ENCODE measurements around the gene SUPT4H1.

SUPT4H1 gene

DNA sequence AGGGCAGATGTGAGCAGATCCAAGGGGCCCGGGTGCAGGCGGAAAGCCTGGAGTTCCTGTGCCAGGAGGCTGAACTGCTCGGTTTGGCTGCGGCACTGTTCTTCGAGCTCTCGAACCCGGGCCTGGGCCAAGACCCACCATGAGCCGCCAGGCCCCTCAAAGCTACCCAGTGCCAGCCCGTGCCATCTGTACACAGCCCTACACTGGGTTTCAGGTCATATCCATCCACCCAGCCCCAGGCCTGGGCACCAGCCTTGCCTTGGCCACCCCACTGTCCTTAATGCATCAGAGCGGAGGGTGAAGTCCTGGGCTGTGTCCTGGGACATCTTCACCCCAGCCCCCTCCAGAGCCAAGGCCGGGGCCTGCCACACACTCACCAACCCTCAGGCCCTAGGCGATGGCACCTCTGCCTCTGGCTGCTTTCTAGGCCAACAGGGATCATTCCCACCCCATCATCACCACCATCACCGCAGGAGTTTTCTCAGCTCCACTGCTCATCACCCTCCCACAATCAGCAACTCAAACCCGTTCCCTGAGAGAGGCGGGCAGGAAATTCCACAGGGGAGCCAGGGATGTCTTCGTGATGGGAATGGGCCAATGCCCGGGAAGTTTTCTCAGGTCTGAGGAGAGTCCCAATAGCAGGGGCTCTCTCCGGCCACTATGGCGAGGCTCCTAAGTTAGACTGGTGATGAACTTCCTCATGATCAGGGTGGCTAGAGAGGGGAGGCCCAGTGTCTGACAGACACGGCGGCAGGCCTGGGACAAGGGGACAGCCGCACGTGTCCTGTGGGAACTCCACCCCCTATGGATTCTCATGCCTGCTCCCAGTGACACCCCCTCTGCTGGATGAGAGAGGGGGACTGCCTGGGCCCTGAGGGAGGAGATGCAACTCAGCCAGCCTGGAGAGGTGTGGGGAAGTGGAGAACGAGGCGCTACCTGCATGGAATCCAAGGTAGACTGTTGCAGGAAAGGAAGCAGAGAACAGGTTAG is 32.5 kb downstream of the SUPT4H1 start:
- Histone ChIP-seq H3K27me3 (ENCODE audit: control insufficient read depth in 5 of 5, insufficient read depth in 4 of 5, low read length in 5 of 5) (peaks cover 0 to 9% (median 0%) of the 10 kb centered on the region in 5 donors), H3K27ac (ENCODE audit: low read depth, low read length) (no peak overlapping the region), H3K4me3 (ENCODE audit: low read depth in 1 of 5, low read length in 5 of 5) (no peak overlapping the region), H3K36me3 (ENCODE audit: control insufficient read depth in 5 of 5, insufficient read depth in 5 of 5, low read length in 5 of 5) (no peaks in the 10 kb centered on the region), H3K9ac (ENCODE audit: low read length in 5 of 5) (no peak overlapping the region), H3K4me1 (ENCODE audit: control insufficient read depth in 5 of 5, insufficient read depth in 5 of 5, low read length in 5 of 5) (peaks cover 0 to 9% (median 5%) of the 10 kb centered on the region in 5 donors), H3K9me3 (ENCODE audit: control insufficient read depth in 5 of 5, low read length in 5 of 5) (no peaks in the 10 kb centered on the region)

DNA sequence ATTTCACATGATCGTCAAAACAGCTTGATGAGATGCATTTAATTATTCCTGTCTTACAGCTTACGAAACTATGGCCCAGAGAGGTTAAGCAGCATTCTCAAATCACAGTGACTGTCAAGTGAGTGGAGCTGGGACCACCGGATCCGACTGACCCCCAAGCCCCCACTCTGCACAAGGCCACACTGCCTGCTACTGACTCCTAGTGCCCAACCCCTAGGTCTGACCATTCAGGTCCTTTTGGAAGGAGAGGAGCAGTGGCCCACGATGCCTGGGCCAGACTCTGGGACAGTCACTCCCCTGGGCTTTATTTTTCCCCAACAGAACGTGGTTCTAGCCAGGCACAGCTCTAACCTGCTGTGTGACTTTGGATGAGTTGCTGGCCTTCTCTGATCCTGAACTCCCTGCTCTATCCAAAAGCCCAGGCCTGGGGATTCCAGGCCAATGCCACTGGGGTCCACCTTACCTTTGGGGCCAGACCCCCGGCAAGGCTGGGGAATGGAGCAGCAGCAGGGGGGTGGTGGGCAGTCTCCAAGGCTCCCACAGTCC is 33.3 kb downstream of the SUPT4H1 start:
- peaks cover 0 to 2% (median 0%) of the 10 kb centered on the region in 5 donors for H3K4me1 ChIP-seq (ENCODE audit: control insufficient read depth in 5 of 5, insufficient read depth in 5 of 5, low read length in 5 of 5)
- H3K9ac ChIP-seq (ENCODE audit: low read length in 5 of 5), result no peak overlapping the region
- peaks cover 0 to 7% (median 0%) of the 10 kb centered on the region in 5 donors for H3K27me3 ChIP-seq (ENCODE audit: control insufficient read depth in 5 of 5, insufficient read depth in 4 of 5, low read length in 5 of 5)
- no peaks in the 10 kb centered on the region for H3K36me3 ChIP-seq (ENCODE audit: control insufficient read depth in 5 of 5, insufficient read depth in 5 of 5, low read length in 5 of 5)
- no peak overlapping the region for H3K27ac ChIP-seq (ENCODE audit: low read depth, low read length)
- no peak overlapping the region for H3K4me3 ChIP-seq (ENCODE audit: low read depth in 1 of 5, low read length in 5 of 5)
- no peaks in the 10 kb centered on the region for H3K9me3 ChIP-seq (ENCODE audit: control insufficient read depth in 5 of 5, low read length in 5 of 5)

DNA sequence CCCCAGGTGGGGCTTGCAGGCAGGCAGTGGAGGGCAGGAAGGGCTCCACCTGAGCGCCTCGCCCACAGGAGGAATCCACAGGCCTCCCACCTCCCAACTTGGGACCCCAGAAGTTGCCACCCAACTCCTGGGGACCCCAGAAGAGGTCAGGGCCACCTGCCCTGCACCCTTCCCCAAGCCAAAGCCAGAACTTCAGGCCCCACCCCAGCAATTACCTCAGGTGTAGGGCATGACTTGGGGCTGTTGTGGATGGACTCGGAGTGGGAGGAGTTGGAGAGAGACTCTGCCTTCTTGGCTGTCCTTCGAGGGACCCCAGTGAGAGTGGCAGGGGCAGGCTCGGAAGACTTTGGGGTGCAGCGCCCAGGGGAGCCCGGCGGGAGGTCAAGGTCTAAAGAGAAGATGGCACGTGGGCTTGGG is 33.9 kb downstream of the SUPT4H1 start:
- H3K9me3 ChIP-seq (ENCODE audit: control insufficient read depth in 5 of 5, low read length in 5 of 5), result no peaks in the 10 kb centered on the region
- H3K4me1 ChIP-seq (ENCODE audit: control insufficient read depth in 5 of 5, insufficient read depth in 5 of 5, low read length in 5 of 5), result no peaks in the 10 kb centered on the region
- H3K4me3 ChIP-seq (ENCODE audit: low read depth in 1 of 5, low read length in 5 of 5), result no peak overlapping the region
- H3K36me3 ChIP-seq (ENCODE audit: control insufficient read depth in 5 of 5, insufficient read depth in 5 of 5, low read length in 5 of 5), result no peaks in the 10 kb centered on the region
- H3K27ac ChIP-seq (ENCODE audit: low read depth, low read length), result no peak overlapping the region
- H3K27me3 ChIP-seq (ENCODE audit: control insufficient read depth in 5 of 5, insufficient read depth in 4 of 5, low read length in 5 of 5), result peaks cover 0 to 2% (median 0%) of the 10 kb centered on the region in 5 donors
- H3K9ac ChIP-seq (ENCODE audit: low read length in 5 of 5), result no peak overlapping the region

DNA sequence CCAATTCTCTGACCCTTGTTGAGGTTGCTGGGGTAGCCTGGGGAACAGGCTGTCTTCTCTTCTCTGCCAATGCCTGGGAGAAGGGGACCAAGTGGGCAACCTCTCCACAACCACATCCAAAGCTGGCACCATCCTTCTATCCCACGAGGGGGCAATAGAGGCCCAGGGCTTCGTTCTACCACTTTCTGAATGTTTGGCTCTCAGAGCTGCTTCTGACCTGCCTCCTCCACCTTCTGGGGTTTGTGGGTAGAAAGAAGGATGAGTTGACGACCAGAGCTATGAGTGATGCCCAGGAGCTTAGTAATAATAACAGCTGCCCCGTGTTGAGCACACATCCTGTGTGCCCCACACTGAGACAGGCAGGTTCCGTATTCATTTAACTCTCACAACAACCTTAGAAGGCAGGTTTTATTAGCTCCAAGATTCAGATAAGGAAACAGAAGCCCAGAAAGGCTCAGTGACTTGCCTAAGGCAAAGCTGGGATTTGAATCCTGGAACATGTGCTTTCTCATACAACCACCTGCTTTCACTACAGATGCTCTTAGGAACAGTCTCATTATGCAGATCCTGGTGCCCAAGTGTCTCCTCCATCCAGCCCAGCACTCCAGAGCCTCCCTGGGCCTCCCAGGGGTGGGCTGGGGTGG is 34.5 kb downstream of the SUPT4H1 start:
- Histone ChIP-seq H3K9ac (ENCODE audit: low read length in 5 of 5) (no peak overlapping the region), H3K4me1 (ENCODE audit: control insufficient read depth in 5 of 5, insufficient read depth in 5 of 5, low read length in 5 of 5) (no peaks in the 10 kb centered on the region), H3K27me3 (ENCODE audit: control insufficient read depth in 5 of 5, insufficient read depth in 4 of 5, low read length in 5 of 5) (peaks cover 0 to 2% (median 0%) of the 10 kb centered on the region in 5 donors), H3K27ac (ENCODE audit: low read depth, low read length) (no peak overlapping the region), H3K4me3 (ENCODE audit: low read depth in 1 of 5, low read length in 5 of 5) (no peak overlapping the region), H3K9me3 (ENCODE audit: control insufficient read depth in 5 of 5, low read length in 5 of 5) (no peaks in the 10 kb centered on the region), H3K36me3 (ENCODE audit: control insufficient read depth in 5 of 5, insufficient read depth in 5 of 5, low read length in 5 of 5) (no peaks in the 10 kb centered on the region)

DNA sequence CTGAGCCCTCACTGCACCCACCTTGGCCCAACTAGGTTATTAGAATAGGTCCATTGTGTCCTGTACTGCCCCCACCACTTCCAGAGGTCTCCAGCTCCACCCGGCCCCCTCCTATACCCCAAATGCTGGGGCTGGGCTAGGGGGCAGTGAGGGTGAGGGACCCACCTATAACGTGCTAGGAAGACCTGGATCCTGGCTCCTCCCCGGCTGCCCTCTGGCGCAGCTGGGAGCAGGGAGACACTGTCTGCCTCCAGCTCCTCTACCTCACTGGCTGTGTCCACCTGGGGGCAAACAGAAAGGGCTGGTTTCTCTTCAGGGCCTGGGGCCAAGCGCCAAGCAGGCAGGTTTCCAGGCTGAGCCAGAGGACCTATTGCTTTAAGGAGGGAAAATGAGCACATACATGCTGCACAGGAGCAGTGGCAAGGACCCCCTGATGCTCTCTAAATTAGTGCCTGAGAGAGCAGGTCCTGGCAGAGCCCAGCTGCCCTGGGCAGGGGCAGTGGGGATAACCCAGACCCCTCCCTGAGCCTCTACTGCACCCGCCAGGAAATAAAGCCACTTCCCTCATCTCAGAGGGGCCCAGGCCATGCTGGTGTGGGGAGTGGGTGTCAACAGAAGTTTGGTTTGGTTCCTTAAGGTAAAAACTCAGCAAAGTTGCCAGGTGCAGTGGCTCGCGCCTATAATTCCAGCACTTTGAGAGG is 35.6 kb downstream of the SUPT4H1 start:
- H3K4me1 ChIP-seq (ENCODE audit: control insufficient read depth in 5 of 5, insufficient read depth in 5 of 5, low read length in 5 of 5), result no peaks in the 10 kb centered on the region

DNA sequence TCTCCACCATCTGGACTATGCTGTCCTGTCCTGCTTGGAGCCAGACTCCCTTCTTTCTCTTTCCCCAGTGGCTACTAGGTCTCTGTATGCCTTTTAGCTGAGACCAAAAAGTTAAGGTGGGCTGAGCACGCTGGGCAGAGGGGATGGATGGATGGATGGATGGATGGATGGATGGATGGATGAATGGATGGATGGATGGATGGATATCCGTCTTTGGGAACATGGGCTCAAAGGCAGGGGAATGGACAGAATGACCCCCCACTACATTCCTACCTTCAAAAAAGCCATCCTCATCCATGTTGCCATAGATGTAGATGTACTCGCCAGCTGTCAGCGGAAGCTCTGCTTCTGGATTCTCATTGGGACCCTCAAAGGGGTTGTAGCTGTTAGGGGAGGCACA is 36.3 kb downstream of the SUPT4H1 start:
- Histone ChIP-seq H3K36me3 (ENCODE audit: control insufficient read depth in 5 of 5, insufficient read depth in 5 of 5, low read length in 5 of 5) (no peaks in the 10 kb centered on the region), H3K27ac (ENCODE audit: low read depth, low read length) (no peak overlapping the region), H3K4me1 (ENCODE audit: control insufficient read depth in 5 of 5, insufficient read depth in 5 of 5, low read length in 5 of 5) (no peaks in the 10 kb centered on the region), H3K9ac (ENCODE audit: low read length in 5 of 5) (peak overlapping the region in 1 of 5 donors; percentile 43), H3K27me3 (ENCODE audit: control insufficient read depth in 5 of 5, insufficient read depth in 4 of 5, low read length in 5 of 5) (peaks cover 0 to 6% (median 0%) of the 10 kb centered on the region in 5 donors), H3K9me3 (ENCODE audit: control insufficient read depth in 5 of 5, low read length in 5 of 5) (no peaks in the 10 kb centered on the region), H3K4me3 (ENCODE audit: low read depth in 1 of 5, low read length in 5 of 5) (no peak overlapping the region)

More for the DNA sequence above, 35.6 kb downstream of the SUPT4H1 start:
- no peak overlapping the region for H3K9ac ChIP-seq (ENCODE audit: low read length in 5 of 5)
- H3K36me3 ChIP-seq (ENCODE audit: control insufficient read depth in 5 of 5, insufficient read depth in 5 of 5, low read length in 5 of 5), result no peaks in the 10 kb centered on the region
- no peak overlapping the region for H3K27ac ChIP-seq (ENCODE audit: low read depth, low read length)
- no peak overlapping the region for H3K4me3 ChIP-seq (ENCODE audit: low read depth in 1 of 5, low read length in 5 of 5)
- no peaks in the 10 kb centered on the region for H3K9me3 ChIP-seq (ENCODE audit: control insufficient read depth in 5 of 5, low read length in 5 of 5)
- H3K27me3 ChIP-seq (ENCODE audit: control insufficient read depth in 5 of 5, insufficient read depth in 4 of 5, low read length in 5 of 5), result peaks cover 0 to 2% (median 0%) of the 10 kb centered on the region in 5 donors

DNA sequence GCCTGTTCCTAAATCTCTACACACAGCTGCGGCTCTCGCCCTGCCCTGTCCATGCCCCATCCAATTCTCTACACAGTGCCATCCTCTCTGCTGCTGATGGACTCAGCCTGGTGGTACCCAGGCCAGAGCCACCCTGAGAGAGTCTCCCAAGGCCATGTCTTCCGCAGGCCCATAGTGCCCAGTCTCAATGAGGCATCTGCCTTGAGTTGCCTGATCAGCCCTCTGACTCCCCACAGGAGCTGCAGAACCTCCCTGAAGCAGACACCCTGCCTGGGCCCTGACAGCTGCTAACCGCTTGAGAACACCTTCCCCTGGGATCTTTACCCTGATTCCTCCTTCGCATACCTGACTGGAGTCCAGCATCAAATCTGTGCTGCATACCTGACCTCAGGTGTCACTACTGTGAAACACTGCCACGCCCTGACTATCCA is 36.7 kb downstream of the SUPT4H1 start:
- H3K27me3 ChIP-seq (ENCODE audit: control insufficient read depth in 5 of 5, insufficient read depth in 4 of 5, low read length in 5 of 5), result peaks cover 0 to 6% (median 0%) of the 10 kb centered on the region in 5 donors
- H3K36me3 ChIP-seq (ENCODE audit: control insufficient read depth in 5 of 5, insufficient read depth in 5 of 5, low read length in 5 of 5), result no peaks in the 10 kb centered on the region
- no peak overlapping the region for H3K4me3 ChIP-seq (ENCODE audit: low read depth in 1 of 5, low read length in 5 of 5)
- H3K9me3 ChIP-seq (ENCODE audit: control insufficient read depth in 5 of 5, low read length in 5 of 5), result no peaks in the 10 kb centered on the region
- H3K4me1 ChIP-seq (ENCODE audit: control insufficient read depth in 5 of 5, insufficient read depth in 5 of 5, low read length in 5 of 5), result no peaks in the 10 kb centered on the region
- H3K9ac ChIP-seq (ENCODE audit: low read length in 5 of 5), result peak overlapping the region in 1 of 5 donors; percentile 43
- no peak overlapping the region for H3K27ac ChIP-seq (ENCODE audit: low read depth, low read length)

DNA sequence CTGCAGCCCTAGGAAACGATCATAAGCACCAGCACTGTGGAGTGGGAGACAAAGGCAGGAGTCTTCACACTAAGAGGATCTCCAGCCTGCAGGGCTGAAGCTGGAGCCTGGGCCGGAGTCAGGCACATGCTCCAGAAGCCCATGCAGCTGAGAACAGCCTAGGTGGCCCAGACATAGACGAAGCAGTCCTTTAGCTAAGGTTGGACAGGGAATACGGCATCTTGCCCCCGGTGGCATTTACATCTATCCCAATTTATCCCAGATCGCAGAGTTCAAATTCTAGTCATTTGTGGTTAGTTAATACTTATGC is 37.3 kb downstream of the SUPT4H1 start:
- Histone ChIP-seq H3K27me3 (ENCODE audit: control insufficient read depth in 5 of 5, insufficient read depth in 4 of 5, low read length in 5 of 5) (peaks cover 0 to 6% (median 0%) of the 10 kb centered on the region in 5 donors), H3K27ac (ENCODE audit: low read depth, low read length) (no peak overlapping the region), H3K36me3 (ENCODE audit: control insufficient read depth in 5 of 5, insufficient read depth in 5 of 5, low read length in 5 of 5) (no peaks in the 10 kb centered on the region), H3K4me1 (ENCODE audit: control insufficient read depth in 5 of 5, insufficient read depth in 5 of 5, low read length in 5 of 5) (no peaks in the 10 kb centered on the region), H3K9me3 (ENCODE audit: control insufficient read depth in 5 of 5, low read length in 5 of 5) (no peaks in the 10 kb centered on the region), H3K9ac (ENCODE audit: low read length in 5 of 5) (no peak overlapping the region), H3K4me3 (ENCODE audit: low read depth in 1 of 5, low read length in 5 of 5) (no peak overlapping the region)

DNA sequence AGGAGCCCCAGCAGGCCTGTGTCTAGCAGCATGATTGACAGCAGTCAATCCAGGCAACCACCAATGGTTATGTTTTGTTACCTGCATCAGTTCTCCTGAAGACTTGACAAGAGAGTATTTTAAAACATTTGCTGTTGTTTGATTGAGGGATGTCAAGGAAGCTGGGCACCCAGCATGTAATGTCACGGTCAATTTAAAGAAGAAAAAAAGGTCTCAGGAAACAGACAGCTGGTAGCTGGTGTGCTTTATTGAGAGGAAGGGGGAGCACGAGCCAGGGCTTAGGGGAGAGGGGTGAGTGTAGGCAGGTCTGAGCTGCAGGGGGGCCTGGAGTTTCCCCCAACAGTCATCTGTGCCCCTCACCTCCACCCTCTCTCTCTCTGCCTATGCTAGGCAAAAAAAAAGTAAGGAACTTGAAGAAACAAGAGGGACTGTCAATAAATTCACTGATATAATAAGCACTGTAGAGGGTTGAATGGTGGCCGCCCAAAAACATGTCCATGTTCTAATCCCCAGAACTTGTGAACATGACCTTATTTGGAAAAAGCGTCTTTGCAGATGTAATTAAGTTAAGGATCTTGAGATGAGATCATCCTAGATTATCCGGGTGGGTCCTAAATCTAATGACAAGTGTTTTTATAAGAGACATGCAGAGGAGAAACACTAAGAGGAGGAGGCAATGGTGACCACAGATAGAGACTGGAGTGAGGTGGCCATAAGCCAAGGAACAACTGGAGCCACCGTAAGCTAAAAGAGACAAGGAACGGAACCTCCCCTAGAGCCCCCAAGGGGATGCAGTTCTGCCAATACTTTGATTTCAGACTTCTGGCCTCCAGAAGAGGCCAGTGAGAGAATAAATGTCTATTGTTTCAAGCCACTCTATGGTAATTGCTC is 37.9 kb downstream of the SUPT4H1 start:
- Histone ChIP-seq H3K9me3 (ENCODE audit: control insufficient read depth in 5 of 5, low read length in 5 of 5) (no peaks in the 10 kb centered on the region), H3K27me3 (ENCODE audit: control insufficient read depth in 5 of 5, insufficient read depth in 4 of 5, low read length in 5 of 5) (peaks cover 0 to 6% (median 0%) of the 10 kb centered on the region in 5 donors), H3K4me3 (ENCODE audit: low read depth in 1 of 5, low read length in 5 of 5) (no peak overlapping the region), H3K4me1 (ENCODE audit: control insufficient read depth in 5 of 5, insufficient read depth in 5 of 5, low read length in 5 of 5) (no peaks in the 10 kb centered on the region), H3K9ac (ENCODE audit: low read length in 5 of 5) (no peak overlapping the region), H3K27ac (ENCODE audit: low read depth, low read length) (no peak overlapping the region), H3K36me3 (ENCODE audit: control insufficient read depth in 5 of 5, insufficient read depth in 5 of 5, low read length in 5 of 5) (no peaks in the 10 kb centered on the region)

Measured in subcutaneous abdominal adipose tissue (tissue), 5 donors.